ENCODE results near the gene FLNB.

GRCh38 chr3:57974796-57975388, 33.3 kb upstream of the FLNB start:
- TF ChIP-seq REST (IDR thresholded peaks at IDR 0.05; ENCODE audit: borderline replicate concordance) (no peak), CTCF (IDR thresholded peaks at IDR 0.05; ENCODE audit: poor library complexity, severe bottlenecking) (no peak), EP300 (conservative IDR thresholded peaks at IDR 0.05; ENCODE audit: poor library complexity, severe bottlenecking) (no peak), EZH2 (IDR thresholded peaks at IDR 0.05; ENCODE audit: borderline replicate concordance, insufficient read depth, low read length, poor library complexity, severe bottlenecking) (no peak), POLR2AphosphoS5 (IDR thresholded peaks at IDR 0.05) (no peak), TAF1 (IDR thresholded peaks at IDR 0.05; ENCODE audit: low read depth) (no peak), SMC3 (conservative IDR thresholded peaks at IDR 0.05; ENCODE audit: poor library complexity) (no peak)
